Breast epithelium (tissue), 4 donors: ENCODE data around the gene BFSP2. TPM values are rescaled to one million over a fixed set of nuclear protein-coding genes. Genes with fewer than 3 reads are reported as not detected.

Experiments used
- DNase-seq, 2 donors: peaks; one replicate each; pipeline ENCODE4 v3.0.0-alpha.2; 2019; ENCODE audit warnings: low spot score in 2 of 2
- H3K27ac ChIP-seq, 2 donors: fragments of 200-600 bp; sonication (generic) in 1 of 2; one replicate each; pipeline ENCODE4 v1.5.1; 2016 to 2019; ENCODE audit warnings: mild to moderate bottlenecking in 1 of 2
- H3K27me3 ChIP-seq, 2 donors: fragments of 200-600 bp; sonication (generic) in 1 of 2; one replicate each; pipeline versions ENCODE4 v1.5.1 to v1.6.0; 2017 to 2019; ENCODE audit warnings: control low read depth in 1 of 2, mild to moderate bottlenecking in 1 of 2
- H3K36me3 ChIP-seq: fragments of 200-600 bp; one replicate; pipeline ENCODE4 v1.5.1; 2019
- H3K4me1 ChIP-seq, 2 donors: fragments of 200-600 bp; sonication (generic); one replicate each; pipeline ENCODE4 v1.5.1; 2016 to 2019; ENCODE audit warnings: control low read depth in 1 of 2
- H3K4me3 ChIP-seq, 3 donors: fragments of 200-600 bp; sonication (generic); 1 replicate in 2 of 3; 2 replicates in 1 of 3; pipeline ENCODE4 v1.5.1; 2016 to 2019; ENCODE audit warnings: mild to moderate bottlenecking in 3 of 3, moderate library complexity in 2 of 3
- H3K9me3 ChIP-seq, 2 donors: fragments of 200-600 bp; sonication (generic) in 1 of 2; one replicate each; pipeline ENCODE4 v1.5.1; 2016 to 2019; ENCODE audit warnings: control low read depth in 1 of 2
- POLR2A ChIP-seq: fragments of 450-650 bp; IDR thresholded peaks from one replicate; pipeline ENCODE4 v1.6.1; 2016; ENCODE audit warnings: antibody characterized with exemption, mild to moderate bottlenecking, moderate library complexity
- POLR2AphosphoS5 ChIP-seq, 3 donors: sonication (generic); formaldehyde crosslinking; IDR thresholded peaks; one replicate each; pipeline ENCODE4 v1.6.1; 2017; ENCODE audit warnings: antibody characterized with exemption in 3 of 3
- intact Hi-C: fragments of 100-400 bp; cut with DNase I; formaldehyde crosslinking; loops from one replicate; pipeline ENCODE4 v1.15.1; 2023; ENCODE audit warnings: low total_unique reads
- total RNA-seq, 3 donors: library from RNA; depleted of rRNA; stranded (reverse); fragments of >200 nt; gene quantifications; one replicate each; pipeline ENCODE4 v1.1.0, GENCODE V29; 2016
- TF ChIP-seq, protein P1 (sequence below), 3 donors: fragments of 450-650 bp; IDR thresholded peaks; one replicate each; pipeline ENCODE4 v1.5.1; 2016 to 2017; ENCODE audit warnings: antibody characterized with exemption in 3 of 3, mild to moderate bottlenecking in 3 of 3, moderate library complexity in 3 of 3

Gene BFSP2
- total RNA-seq, 3 donors from 2014 or later = not detected

DNA sequence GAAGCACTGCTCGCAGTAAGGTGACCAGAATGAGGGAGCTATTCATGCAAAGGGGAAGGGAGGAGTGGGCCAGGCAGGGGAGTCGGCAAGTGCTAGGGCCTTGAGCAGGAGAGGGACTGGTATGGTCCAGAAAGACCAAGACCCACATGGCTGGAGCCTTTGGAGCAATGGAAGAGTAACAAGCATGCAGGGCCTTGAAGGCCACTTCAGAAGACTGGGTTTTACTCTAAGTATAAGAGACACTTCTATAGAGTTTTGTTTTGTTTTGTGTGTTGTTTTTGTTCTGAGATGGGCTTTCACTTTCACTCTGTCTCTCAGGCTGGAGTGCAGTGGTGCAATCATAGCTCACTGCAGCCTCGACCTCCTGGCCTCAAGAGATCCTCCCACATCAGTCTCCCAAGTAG lies 42.0 kb downstream of the BFSP2 start:
- Histone ChIP-seq H3K9me3 (no peaks in the 10 kb centered on the region), H3K4me1 (no peaks in the 10 kb centered on the region), H3K36me3 (no peaks in the 10 kb centered on the region), H3K27me3 (no peaks in the 10 kb centered on the region), H3K27ac (no peak overlapping the region), H3K4me3 (no peak overlapping the region)
- DNase-seq = no peak
- intact Hi-C loops = no loop called here
- TF ChIP-seq, protein P1, sequence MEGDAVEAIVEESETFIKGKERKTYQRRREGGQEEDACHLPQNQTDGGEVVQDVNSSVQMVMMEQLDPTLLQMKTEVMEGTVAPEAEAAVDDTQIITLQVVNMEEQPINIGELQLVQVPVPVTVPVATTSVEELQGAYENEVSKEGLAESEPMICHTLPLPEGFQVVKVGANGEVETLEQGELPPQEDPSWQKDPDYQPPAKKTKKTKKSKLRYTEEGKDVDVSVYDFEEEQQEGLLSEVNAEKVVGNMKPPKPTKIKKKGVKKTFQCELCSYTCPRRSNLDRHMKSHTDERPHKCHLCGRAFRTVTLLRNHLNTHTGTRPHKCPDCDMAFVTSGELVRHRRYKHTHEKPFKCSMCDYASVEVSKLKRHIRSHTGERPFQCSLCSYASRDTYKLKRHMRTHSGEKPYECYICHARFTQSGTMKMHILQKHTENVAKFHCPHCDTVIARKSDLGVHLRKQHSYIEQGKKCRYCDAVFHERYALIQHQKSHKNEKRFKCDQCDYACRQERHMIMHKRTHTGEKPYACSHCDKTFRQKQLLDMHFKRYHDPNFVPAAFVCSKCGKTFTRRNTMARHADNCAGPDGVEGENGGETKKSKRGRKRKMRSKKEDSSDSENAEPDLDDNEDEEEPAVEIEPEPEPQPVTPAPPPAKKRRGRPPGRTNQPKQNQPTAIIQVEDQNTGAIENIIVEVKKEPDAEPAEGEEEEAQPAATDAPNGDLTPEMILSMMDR (IDR thresholded peaks at IDR 0.05) = no peak
- TF ChIP-seq POLR2A = no peak
- no peak for TF ChIP-seq POLR2AphosphoS5 (IDR thresholded peaks at IDR 0.05)

DNA sequence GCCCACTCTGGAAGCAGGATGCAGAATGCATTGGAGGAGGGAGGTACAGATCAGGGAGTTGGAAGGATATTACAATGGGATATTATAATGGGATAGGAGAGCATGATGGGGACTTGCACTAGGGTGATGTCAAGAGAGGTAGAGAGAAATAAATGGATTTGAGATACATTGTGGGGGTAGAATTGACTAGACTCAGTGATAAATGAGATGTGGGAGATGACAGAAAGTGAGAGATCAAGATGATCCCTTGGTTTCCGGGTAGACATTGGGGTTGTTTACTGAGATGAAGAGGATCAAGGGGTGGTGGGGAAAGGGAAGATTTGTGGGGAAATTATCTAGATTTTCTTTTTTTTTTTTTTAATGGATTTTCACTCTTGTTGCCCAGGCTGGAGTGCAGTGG lies 42.7 kb downstream of the BFSP2 start:
- H3K9me3 ChIP-seq = no peaks in the 10 kb centered on the region
- no peak overlapping the region for H3K27ac ChIP-seq
- no peak overlapping the region for H3K4me3 ChIP-seq
- no peak for DNase-seq
- H3K27me3 ChIP-seq = no peaks in the 10 kb centered on the region
- TF ChIP-seq POLR2AphosphoS5 (IDR thresholded peaks at IDR 0.05) (no peak), POLR2A (no peak)
- TF ChIP-seq, protein P1 (IDR thresholded peaks at IDR 0.05) = no peak
- intact Hi-C loops = no loop called here
- H3K36me3 ChIP-seq = no peaks in the 10 kb centered on the region
- H3K4me1 ChIP-seq = no peaks in the 10 kb centered on the region

DNA sequence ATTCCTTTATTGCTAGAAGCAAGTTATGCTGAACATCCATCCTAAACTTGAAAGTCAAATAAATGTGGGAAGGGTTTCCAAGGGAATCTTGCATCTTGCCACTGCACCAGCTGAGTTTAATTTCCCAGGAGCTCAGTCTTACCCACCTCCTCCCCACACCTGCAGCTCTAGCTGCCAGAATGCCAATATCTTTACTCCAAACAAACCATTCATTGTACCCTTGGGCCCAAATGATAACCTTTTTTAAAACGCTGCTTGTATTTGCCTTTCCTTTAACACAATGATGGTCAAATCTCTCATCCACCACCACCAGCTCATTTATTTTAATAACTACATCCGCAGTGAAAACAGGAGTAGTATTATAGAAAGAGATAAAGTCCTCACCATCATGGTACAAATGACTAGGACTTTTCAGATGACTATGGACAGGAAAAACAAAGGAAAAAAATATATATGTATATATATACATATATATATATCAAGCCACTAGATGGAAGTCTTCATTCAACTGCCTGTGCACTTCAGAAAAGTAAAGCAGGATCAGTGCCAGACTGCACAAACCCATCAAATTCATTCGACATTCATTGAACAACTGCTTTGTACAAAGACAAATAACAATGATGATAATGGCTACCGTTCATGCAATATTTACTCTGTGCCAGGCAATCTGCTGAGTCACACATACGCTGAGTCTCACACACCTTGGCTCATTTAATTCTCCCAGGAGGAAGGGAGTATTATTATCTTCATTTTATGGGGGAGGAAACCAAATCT lies 44.0 kb downstream of the BFSP2 start:
- Histone ChIP-seq H3K27ac (no peak overlapping the region), H3K4me1 (no peaks in the 10 kb centered on the region), H3K36me3 (no peaks in the 10 kb centered on the region), H3K27me3 (no peaks in the 10 kb centered on the region), H3K9me3 (no peaks in the 10 kb centered on the region), H3K4me3 (no peak overlapping the region)
- DNase-seq = no peak
- intact Hi-C loops = no loop called here
- no peak for TF ChIP-seq POLR2A
- TF ChIP-seq POLR2AphosphoS5 (IDR thresholded peaks at IDR 0.05) = no peak
- TF ChIP-seq, protein P1 (IDR thresholded peaks at IDR 0.05) = no peak

DNA sequence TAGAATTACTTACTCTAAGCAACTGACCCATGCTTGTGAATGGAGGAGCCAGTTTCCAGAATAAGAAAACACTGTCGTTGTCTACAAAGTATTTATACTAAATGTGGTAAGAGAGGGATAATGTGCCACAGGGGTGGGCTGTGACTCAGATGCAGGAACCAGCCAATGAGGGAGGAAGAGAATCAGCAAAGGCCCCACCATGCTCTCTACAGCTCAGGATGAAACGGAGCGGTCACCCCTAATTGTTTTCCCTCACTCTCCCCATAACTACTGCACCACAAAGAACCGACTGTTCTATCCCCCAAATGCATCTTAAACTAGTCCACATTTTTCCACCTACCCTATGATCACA lies 44.5 kb downstream of the BFSP2 start:
- Histone ChIP-seq H3K27me3 (no peaks in the 10 kb centered on the region), H3K4me3 (no peak overlapping the region), H3K27ac (no peak overlapping the region), H3K4me1 (no peaks in the 10 kb centered on the region), H3K9me3 (no peaks in the 10 kb centered on the region), H3K36me3 (no peaks in the 10 kb centered on the region)
- no peak for DNase-seq
- intact Hi-C loops = no loop called here
- TF ChIP-seq, protein P1 (IDR thresholded peaks at IDR 0.05) = no peak

DNA sequence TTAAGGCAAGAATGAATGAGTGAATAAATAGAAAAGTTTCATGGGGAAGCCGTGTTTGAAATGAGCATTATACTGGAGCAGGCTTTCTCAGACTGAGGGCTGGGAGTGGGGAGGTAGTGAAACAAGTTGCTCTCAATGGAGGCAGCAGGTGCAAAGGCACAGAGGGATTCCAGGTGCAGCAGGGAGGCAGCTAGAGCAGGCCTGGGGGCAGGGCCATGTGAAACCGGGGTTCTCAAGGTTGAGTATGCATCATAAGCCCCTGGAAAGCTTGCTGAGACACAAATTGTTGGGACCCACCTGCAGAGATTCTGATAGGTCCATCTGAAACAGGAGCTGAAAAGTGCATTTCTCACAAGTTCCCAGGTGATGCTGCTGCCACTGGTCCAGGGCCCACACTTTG lies 45.3 kb downstream of the BFSP2 start:
- Histone ChIP-seq H3K36me3 (no peaks in the 10 kb centered on the region), H3K4me1 (no peaks in the 10 kb centered on the region), H3K27me3 (no peaks in the 10 kb centered on the region), H3K4me3 (no peak overlapping the region), H3K27ac (no peak overlapping the region), H3K9me3 (no peaks in the 10 kb centered on the region)
- TF ChIP-seq POLR2A (no peak), POLR2AphosphoS5 (IDR thresholded peaks at IDR 0.05) (no peak)
- TF ChIP-seq, protein P1 (IDR thresholded peaks at IDR 0.05) = no peak
- intact Hi-C loops = no loop called here
- DNase-seq = no peak
